ENCODE data around the gene RINL. TPM values are rescaled to one million over a fixed set of nuclear protein-coding genes. Genes with fewer than 3 reads are reported as not detected.
A peak's percentile ranks its signal among the peaks of the same experiment; 100 is the strongest.

The RINL gene
- total and polyA plus RNA-seq, 9 donors = 1.1 to 4.7 (median 2.6) TPM

DNA sequence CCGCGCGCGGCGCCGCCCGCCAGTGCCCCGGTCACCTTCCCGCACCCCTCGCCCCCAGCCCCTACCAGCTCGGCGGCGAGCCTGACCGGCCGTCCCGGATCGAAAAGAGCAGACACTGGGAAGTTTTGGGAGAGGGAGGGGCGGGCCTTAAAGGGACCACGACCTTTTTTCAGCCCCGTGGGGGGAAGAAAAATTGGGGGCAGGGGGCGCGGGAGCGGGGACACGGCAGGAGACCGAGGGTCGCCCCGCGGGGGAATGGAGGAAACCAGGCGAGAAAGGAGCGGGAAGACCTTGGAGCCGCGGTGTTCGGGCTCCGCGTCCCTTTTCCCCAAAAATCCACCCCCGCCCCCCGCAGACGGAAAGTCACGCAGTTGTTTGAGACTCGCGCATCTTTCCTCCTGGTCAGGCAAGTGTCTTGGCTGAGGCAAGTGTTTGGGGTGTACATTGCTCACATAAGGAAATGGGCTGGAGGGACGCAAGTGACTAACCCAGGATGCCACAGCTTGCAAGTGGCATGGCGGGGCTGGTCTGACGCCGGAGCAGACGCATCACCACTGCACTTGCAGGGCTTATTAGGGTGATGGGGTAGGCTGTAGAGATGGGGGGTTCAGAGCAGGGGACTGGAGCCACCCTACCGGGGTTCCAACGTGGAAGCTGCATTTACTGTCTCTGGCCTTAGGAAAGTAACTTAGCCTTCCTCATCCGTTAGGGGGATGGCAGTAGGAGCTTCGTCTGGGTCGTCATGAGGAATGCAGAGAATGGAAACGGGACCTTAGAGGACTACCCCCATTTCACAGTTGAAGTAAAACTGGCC, 25.6 kb downstream of the RINL start:
- H3K36me3 ChIP-seq = no peaks in the 10 kb centered on the region
- peak overlapping the region; percentile 89 to 98 for H3K27ac ChIP-seq
- H3K4me3 ChIP-seq = peak overlapping the region; percentile 67
- H3K4me1 ChIP-seq (ENCODE audit: insufficient read depth) = peaks cover 12% of the 10 kb centered on the region
- no peaks in the 10 kb centered on the region for H3K27me3 ChIP-seq
- TF ChIP-seq EP300 (IDR thresholded peaks at IDR 0.05) (no peak), CTCF (IDR thresholded peaks at IDR 0.05) (no peak), POLR2A (IDR thresholded peaks at IDR 0.05) (no peak)
- 0 to 1% (median 0%) methylated on average over 36 to 52 of the region's 52 CpGs for WGBS, 3 donors
- intact Hi-C loops (cut with DNase I) = loop anchor here in 2 of 4 donors (5.0 kb wide), 2 partner anchors 205 to 215 kb away; partner anchors contain the start of gene ACTN4 (in 1 of the 2)
- no peaks in the 10 kb centered on the region for H3K9me3 ChIP-seq
- DNase-seq = peak; percentile 72 to 83 (median 82)

DNA sequence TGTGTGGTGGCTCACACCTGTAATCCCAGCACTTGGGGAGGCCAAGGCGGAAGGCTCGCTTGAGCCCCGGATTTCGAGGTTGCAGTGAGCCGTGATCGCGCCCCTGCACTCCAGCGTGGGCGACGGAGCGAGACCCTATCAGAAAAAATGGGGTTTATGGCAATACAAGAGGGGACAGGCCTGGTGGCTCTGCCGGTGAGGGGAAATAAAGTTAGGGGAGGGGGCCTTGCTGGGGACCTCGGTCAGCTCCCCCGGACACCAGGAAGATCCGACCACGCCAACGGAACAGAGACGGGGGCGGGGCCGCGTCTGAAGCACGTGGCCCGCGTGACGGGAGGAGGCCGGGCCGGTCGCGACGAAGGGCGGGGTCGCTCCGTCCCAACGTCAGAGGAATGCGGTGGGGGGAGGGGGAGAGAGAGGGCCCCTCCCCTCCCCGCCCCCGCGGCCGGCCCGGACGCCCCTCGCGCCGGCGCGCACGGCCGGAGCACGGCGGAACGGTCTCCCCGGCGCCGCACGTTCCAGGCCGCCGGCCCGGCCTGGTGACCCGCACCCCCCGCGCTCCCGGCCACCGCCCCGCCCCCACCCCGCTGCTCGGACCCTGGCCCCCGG, 26.3 kb downstream of the RINL start:
- 0 to 3% (median 1%) methylated on average over 19 to 57 of the region's 67 CpGs for WGBS, 3 donors
- no peaks in the 10 kb centered on the region for H3K36me3 ChIP-seq
- H3K27me3 ChIP-seq = no peaks in the 10 kb centered on the region
- H3K27ac ChIP-seq = peak overlapping the region; percentile 89 to 98
- DNase-seq = peak; percentile 94 to 96 (median 95)
- peaks cover 13% of the 10 kb centered on the region for H3K4me1 ChIP-seq (ENCODE audit: insufficient read depth)
- peak overlapping the region; percentile 67 for H3K4me3 ChIP-seq
- intact Hi-C loops (cut with DNase I) = loop anchor here in 2 of 4 donors (5.0 kb wide), 2 partner anchors 204 to 214 kb away; partner anchors contain the start of gene ACTN4 (in 1 of the 2)
- H3K9me3 ChIP-seq = no peaks in the 10 kb centered on the region
- peak; percentile 89 for TF ChIP-seq EP300 (IDR thresholded peaks at IDR 0.05)
- TF ChIP-seq POLR2A (IDR thresholded peaks at IDR 0.05) = peak; percentile 72
- no peak for TF ChIP-seq CTCF (IDR thresholded peaks at IDR 0.05)

DNA sequence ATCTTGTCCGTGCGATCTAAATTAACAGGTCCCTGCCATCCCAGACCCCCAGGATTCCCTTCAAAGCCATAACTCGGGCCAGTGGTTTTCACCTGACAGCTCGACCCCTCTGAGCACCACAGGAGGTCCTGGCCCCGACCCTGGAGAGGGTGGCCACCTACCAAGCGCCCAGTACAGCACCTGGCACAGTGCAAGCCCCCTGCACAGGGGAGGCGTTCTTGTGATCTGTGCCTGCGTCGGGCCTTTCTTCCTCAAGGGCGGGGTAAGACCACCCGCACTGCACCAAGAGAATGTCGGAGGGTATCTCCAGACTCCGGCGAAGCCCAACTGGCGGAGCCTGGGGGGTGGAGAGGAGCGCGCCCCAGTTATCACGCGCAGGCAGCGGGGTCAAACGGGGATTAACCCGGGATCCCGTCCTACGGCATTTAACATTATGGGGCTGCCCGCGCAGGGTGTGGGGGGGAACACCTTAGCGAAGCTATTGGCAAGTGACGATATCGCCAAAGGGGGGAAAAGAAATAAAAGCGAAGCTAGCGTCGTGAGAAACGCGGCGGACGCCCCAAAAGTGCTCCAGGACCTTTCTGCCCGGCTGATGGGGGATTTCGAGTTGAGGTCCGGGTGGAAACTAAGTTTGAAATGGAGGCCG, 27.0 kb downstream of the RINL start:
- Histone ChIP-seq H3K27me3 (no peaks in the 10 kb centered on the region), H3K36me3 (no peaks in the 10 kb centered on the region), H3K9me3 (no peaks in the 10 kb centered on the region), H3K4me1 (ENCODE audit: insufficient read depth) (peaks cover 13% of the 10 kb centered on the region), H3K4me3 (peak overlapping the region; percentile 67), H3K27ac (peak overlapping the region; percentile 89 to 98)
- 0 to 1% (median 1%) methylated on average over 38 to 40 of the region's 40 CpGs for WGBS, 3 donors
- intact Hi-C loops (cut with DNase I) = loop anchor here in 2 of 4 donors (1.0 to 5.0 kb wide), 3 partner anchors 48 to 214 kb away; partner anchors contain the start of genes ACTN4 (in 1 of the 2), NFKBIB (in 1 of the 2) and SIRT2 (in 1 of the 2)
- TF ChIP-seq CTCF (IDR thresholded peaks at IDR 0.05) (peak in 1 of 3 donors; percentile 23), POLR2A (IDR thresholded peaks at IDR 0.05) (no peak)
- peak; percentile 58 to 78 (median 70) for DNase-seq

DNA sequence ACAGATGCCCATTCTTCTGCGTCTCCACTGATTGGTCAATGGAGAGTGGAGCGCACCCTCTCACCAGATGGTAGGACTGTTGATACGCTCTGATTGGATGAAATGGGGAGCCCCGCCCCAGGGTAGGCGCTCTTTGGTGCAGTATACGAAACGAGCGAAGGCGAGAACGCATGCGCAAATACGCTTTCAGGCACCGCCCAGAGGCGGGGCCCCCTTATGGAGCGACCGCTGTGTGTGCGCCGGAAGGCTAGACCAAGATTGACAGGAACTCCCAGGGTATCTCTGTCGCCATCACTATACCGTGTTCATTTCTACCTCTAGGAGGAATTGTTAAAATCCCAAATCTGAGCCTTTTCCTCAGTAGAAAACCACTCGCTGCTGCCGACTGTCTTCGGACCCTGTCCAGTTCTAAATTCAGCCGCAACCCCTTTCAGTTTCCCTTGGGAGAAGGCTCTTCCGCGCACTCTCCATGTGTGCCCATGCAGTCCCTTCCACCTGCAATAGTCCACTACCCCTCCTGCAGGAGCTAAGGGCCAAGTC, 27.6 kb downstream of the RINL start:
- 0 to 1% (median 1%) methylated on average over 20 to 26 of the region's 26 CpGs for WGBS, 3 donors
- H3K9me3 ChIP-seq = no peaks in the 10 kb centered on the region
- TF ChIP-seq EP300 (IDR thresholded peaks at IDR 0.05) = peak; percentile 52
- peak; percentile 11 to 59 (median 58) for TF ChIP-seq CTCF (IDR thresholded peaks at IDR 0.05)
- TF ChIP-seq POLR2A (IDR thresholded peaks at IDR 0.05) = peak; percentile 87
- H3K36me3 ChIP-seq = no peaks in the 10 kb centered on the region
- H3K27ac ChIP-seq = peak overlapping the region; percentile 89 to 98
- H3K27me3 ChIP-seq = no peaks in the 10 kb centered on the region
- peak overlapping the region; percentile 67 for H3K4me3 ChIP-seq
- DNase-seq = peak in 4 of 5 donors; percentile 99 to 100 (median 99)
- peaks cover 13% of the 10 kb centered on the region for H3K4me1 ChIP-seq (ENCODE audit: insufficient read depth)
- intact Hi-C loops (cut with DNase I) = loop anchor here in 2 of 4 donors (1.0 to 5.0 kb wide), 3 partner anchors 49 to 213 kb away; partner anchors contain the start of genes ACTN4 (in 1 of the 2), NFKBIB (in 1 of the 2) and SIRT2 (in 1 of the 2)

Measured in ovary (tissue), 9 donors.